Keratinocyte (primary cell): ENCODE data around the gene SMARCC1. TPM values are rescaled to one million over a fixed set of nuclear protein-coding genes. Genes with fewer than 3 reads are reported as not detected.

Experiments used
- DNase-seq: peaks from one replicate; pipeline ENCODE4 v3.0.0-alpha.2; 2011; ENCODE audit warnings: low read depth, missing footprints, low spot score
- FAIRE-seq: peaks from 2 replicates; lab custom pipeline; 2011; peaks lifted over from hg19 to GRCh38; lab: Jason Lieb, UNC
- H2AFZ ChIP-seq: 2 replicates; pipeline ENCODE4 v1.6.0; 2012; ENCODE audit warnings: low read length, control low read depth, inconsistent platforms; ENCODE audit not compliant: control insufficient read depth
- H3K27ac ChIP-seq: 2 replicates; pipeline ENCODE4 v1.5.1; 2011; ENCODE audit warnings: low read length; ENCODE audit not compliant: control insufficient read depth, insufficient read depth
- H3K27me3 ChIP-seq: 3 replicates; pipeline ENCODE4 v1.6.0; 2011; ENCODE audit warnings: low read length; ENCODE audit not compliant: control insufficient read depth, insufficient read depth; ENCODE audit errors: extremely low read depth
- H3K36me3 ChIP-seq, 2 experiments: 2 replicates in 1 of 2; 3 replicates in 1 of 2; pipeline ENCODE4 v1.5.1; 2011; ENCODE audit warnings: low read length in 2 of 2, mild to moderate bottlenecking in 1 of 2; ENCODE audit not compliant: control insufficient read depth in 2 of 2, insufficient read depth in 2 of 2; ENCODE audit errors: extremely low read depth in 1 of 2
- H3K4me1 ChIP-seq: 3 replicates; pipeline ENCODE4 v1.5.1; 2011; ENCODE audit warnings: low read length; ENCODE audit not compliant: control insufficient read depth, insufficient read depth; ENCODE audit errors: extremely low read depth
- H3K4me2 ChIP-seq: 3 replicates; pipeline ENCODE4 v1.6.0; 2011; ENCODE audit warnings: low read depth, low read length; ENCODE audit not compliant: control insufficient read depth, insufficient read depth; ENCODE audit errors: extremely low read depth
- H3K4me3 ChIP-seq, 3 experiments: fragments of 200-600 bp in 1 of 3; sonication (generic) in 1 of 3; 2 replicates in 2 of 3; 3 replicates in 1 of 3; pipeline ENCODE4 v1.5.1; 2011 to 2016; ENCODE audit warnings: low read length in 3 of 3, mild to moderate bottlenecking in 3 of 3, control low read depth in 2 of 3, inconsistent platforms in 1 of 3, low read depth in 1 of 3, mixed read lengths in 1 of 3, mixed run types in 1 of 3, moderate library complexity in 1 of 3; ENCODE audit not compliant: control insufficient read depth in 2 of 3, insufficient read depth in 2 of 3; ENCODE audit errors: extremely low read depth in 1 of 3
- H3K79me2 ChIP-seq: 2 replicates; pipeline ENCODE4 v1.6.0; 2012; ENCODE audit warnings: low read length; ENCODE audit not compliant: control insufficient read depth, insufficient read depth
- H3K9ac ChIP-seq: 3 replicates; pipeline ENCODE4 v1.6.0; 2011; ENCODE audit warnings: low read length; ENCODE audit not compliant: control insufficient read depth, insufficient read depth; ENCODE audit errors: extremely low read depth
- H3K9me1 ChIP-seq: 3 replicates; pipeline ENCODE4 v1.6.0; 2011; ENCODE audit warnings: low read length; ENCODE audit not compliant: control insufficient read depth, insufficient read depth; ENCODE audit errors: extremely low read depth
- H3K9me3 ChIP-seq: 2 replicates; pipeline ENCODE4 v1.5.1; 2012; ENCODE audit warnings: low read depth, low read length; ENCODE audit not compliant: control insufficient read depth
- H4K20me1 ChIP-seq: 3 replicates; pipeline ENCODE4 v1.6.0; 2011; ENCODE audit warnings: low read length; ENCODE audit not compliant: control insufficient read depth, insufficient read depth; ENCODE audit errors: extremely low read depth
- CTCF ChIP-seq, 3 experiments: IDR thresholded peaks in 1 of 3; conservative IDR thresholded peaks in 1 of 3; optimal IDR thresholded peaks in 1 of 3; 2 replicates in 2 of 3; 3 replicates in 1 of 3; pipeline versions ENCODE3 to v1.5.1; 2011; ENCODE audit warnings: low read length in 3 of 3, mild to moderate bottlenecking in 3 of 3, moderate library complexity in 2 of 3, control low read depth in 1 of 3, inconsistent platforms in 1 of 3; ENCODE audit not compliant: insufficient read depth in 2 of 3; ENCODE audit errors: extremely low read depth in 1 of 3
- EZH2 ChIP-seq: IDR thresholded peaks from one replicate; pipeline ENCODE4 v1.6.1; 2012; ENCODE audit warnings: inconsistent platforms, mild to moderate bottlenecking, low read length, moderate library complexity
- dilution Hi-C: fragments of 300-500 bp; cut with MboI; formaldehyde crosslinking; loops from one replicate; pipeline ENCODE4 v1.7.0; 2020; ENCODE audit warnings: low sequenced_read_pairs; ENCODE audit not compliant: extremely low pct_ligation_motif_present
- polyA plus RNA-seq, 5 experiments: library from polyadenylated mRNA; depleted of rRNA in 3 of 5; stranded (reverse) in 3 of 5; stranded (forward) in 1 of 5; unstranded in 1 of 5; fragments of >200 nt; gene quantifications; 1 replicate in 1 of 5; 2 replicates in 3 of 5; 3 replicates in 1 of 5; pipeline versions ENCODE4 v1.2.1 to v1.2.3, GENCODE V29; 2011 to 2012; ENCODE audit warnings: missing spikeins in 2 of 5, low read depth in 1 of 5, low replicate concordance in 1 of 5

Gene SMARCC1
- polyA plus RNA-seq, 1 donor (not counting 4 experiments of a cell fraction or from before 2014, with no cell fraction given), result 39.7 TPM

GRCh38 chr3:47568901-47569300 is 212.8 kb downstream of the SMARCC1 start:
- H3K4me3 ChIP-seq, result no peak overlapping the region
- H2AFZ ChIP-seq, result no peak overlapping the region
- no peaks in the 10 kb centered on the region for H3K9me3 ChIP-seq
- TF ChIP-seq CTCF (optimal IDR thresholded peaks at IDR 0.05 in 1 of 3, IDR thresholded peaks at IDR 0.05 in 1 of 3, conservative IDR thresholded peaks at IDR 0.05 in 1 of 3; ENCODE audit: extremely low read depth in 1 of 3, insufficient read depth in 2 of 3, low read length in 3 of 3) (no peak), EZH2 (no peak)
- dilution Hi-C loops, result no loop called here
- no peaks in the 10 kb centered on the region for H3K36me3 ChIP-seq
- H3K9me1 ChIP-seq, result no peaks in the 10 kb centered on the region
- no peak for FAIRE-seq
- peaks cover 26% of the 10 kb centered on the region for H3K27me3 ChIP-seq
- H3K9ac ChIP-seq, result no peak overlapping the region
- no peak for DNase-seq
- no peaks in the 10 kb centered on the region for H3K4me1 ChIP-seq
- no peak overlapping the region for H3K4me2 ChIP-seq
- H3K79me2 ChIP-seq, result no peaks in the 10 kb centered on the region
- no peak overlapping the region for H3K27ac ChIP-seq
- H4K20me1 ChIP-seq, result no peaks in the 10 kb centered on the region

GRCh38 chr3:47567149-47567548 is 214.5 kb downstream of the SMARCC1 start:
- no peaks in the 10 kb centered on the region for H4K20me1 ChIP-seq
- dilution Hi-C loops, result no loop called here
- no peak overlapping the region for H3K27ac ChIP-seq
- peak in 1 of 3 experiments; percentile 14 for TF ChIP-seq CTCF (optimal IDR thresholded peaks at IDR 0.05 in 1 of 3, IDR thresholded peaks at IDR 0.05 in 1 of 3, conservative IDR thresholded peaks at IDR 0.05 in 1 of 3; ENCODE audit: extremely low read depth in 1 of 3, insufficient read depth in 2 of 3, low read length in 3 of 3)
- TF ChIP-seq EZH2, result no peak
- FAIRE-seq, result no peak
- no peaks in the 10 kb centered on the region for H3K9me3 ChIP-seq
- no peak overlapping the region for H3K4me2 ChIP-seq
- no peaks in the 10 kb centered on the region for H3K4me1 ChIP-seq
- no peak overlapping the region for H3K9ac ChIP-seq
- no peaks in the 10 kb centered on the region for H3K9me1 ChIP-seq
- no peak for DNase-seq
- H3K79me2 ChIP-seq, result no peaks in the 10 kb centered on the region
- H3K4me3 ChIP-seq, result no peak overlapping the region
- no peaks in the 10 kb centered on the region for H3K36me3 ChIP-seq
- H2AFZ ChIP-seq, result no peak overlapping the region
- H3K27me3 ChIP-seq, result peaks cover 20% of the 10 kb centered on the region
